SK-N-MC (cell line): ENCODE measurements around the gene FAAP20.

Experiments
- DNase-seq: peaks from one replicate; pipeline ENCODE4 v3.0.0-alpha.2; 2011; ENCODE audit warnings: low read depth, low spot score
- H3K27ac ChIP-seq: fragments of 200-600 bp; sonication (generic); 2 replicates; pipeline ENCODE4 v1.5.1; 2016; ENCODE audit warnings: mixed run types
- H3K36me3 ChIP-seq: fragments of 200-600 bp; sonication (generic); 2 replicates; pipeline ENCODE4 v1.6.1; 2017; ENCODE audit warnings: antibody characterized with exemption, low read length, mixed read lengths; ENCODE audit not compliant: insufficient read depth
- H3K4me3 ChIP-seq: fragments of 200-600 bp; sonication (generic); 2 replicates; pipeline ENCODE4 v1.5.1; 2016
- H3K9ac ChIP-seq: fragments of 200-600 bp; sonication (generic); 2 replicates; pipeline ENCODE4 v1.8.0; 2017; ENCODE audit warnings: mixed run types, mixed read lengths; ENCODE audit not compliant: insufficient read length
- H3K9me3 ChIP-seq: fragments of 200-600 bp; sonication (generic); 2 replicates; pipeline ENCODE4 v1.6.1; 2017; ENCODE audit warnings: low read depth, mild to moderate bottlenecking, antibody characterized with exemption, low read length, moderate library complexity, mixed read lengths
- EZH2 ChIP-seq: fragments of 200-600 bp; sonication (generic); IDR thresholded peaks from one replicate; pipeline ENCODE4 v1.6.1; 2017; ENCODE audit warnings: antibody characterized with exemption
- FOXP2 ChIP-seq: optimal IDR thresholded peaks from 2 replicates; pipeline ENCODE3; 2011; ENCODE audit warnings: mild to moderate bottlenecking, moderate library complexity; ENCODE audit not compliant: insufficient read depth; ENCODE audit errors: extremely low read length, control extremely low read depth
- POLR2AphosphoS5 ChIP-seq: IDR thresholded peaks from 2 replicates; pipeline ENCODE4 v1.6.1; 2012; ENCODE audit warnings: mild to moderate bottlenecking, low read depth, low read length, borderline replicate concordance

Gene FAAP20

DNA sequence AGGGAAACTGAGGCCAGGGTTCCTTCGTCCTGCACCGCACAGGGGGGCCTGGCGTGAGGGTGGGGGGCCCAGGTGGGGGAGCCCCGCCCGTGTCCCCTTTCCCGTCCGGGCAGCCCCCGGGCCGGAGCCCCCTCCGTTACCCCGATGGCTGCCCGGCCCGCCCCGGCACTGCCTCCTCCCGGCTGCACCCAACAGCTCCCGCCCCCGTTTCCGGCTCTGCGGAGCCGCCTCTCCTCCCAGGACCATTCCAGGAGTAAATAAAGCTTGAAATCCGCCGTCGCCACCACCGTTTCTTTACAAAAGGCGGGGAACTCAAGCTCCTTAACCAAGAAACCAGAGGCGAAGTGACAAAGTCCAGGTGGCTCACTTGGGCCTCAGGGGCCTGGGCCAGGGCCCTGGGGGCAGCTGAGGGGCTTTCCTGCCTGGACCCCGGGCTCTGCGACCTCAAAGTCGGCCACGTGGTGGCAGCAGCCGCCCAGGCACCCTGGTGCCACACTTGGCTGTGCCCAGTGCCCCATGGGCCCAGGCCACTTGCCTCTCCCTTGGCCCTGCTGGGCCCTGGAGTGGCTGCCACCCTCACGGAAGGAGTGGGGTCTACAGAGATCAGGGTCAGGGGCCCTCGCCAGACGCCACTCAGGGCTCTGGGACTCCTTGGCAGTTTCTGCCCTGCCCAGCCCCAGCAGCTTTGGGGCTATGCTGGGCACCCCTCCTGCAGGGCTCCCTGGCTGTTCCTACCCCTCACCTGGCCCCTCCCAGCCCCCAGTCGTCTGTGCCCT, 514 bp upstream of the FAAP20 start:
- peak overlapping the region; percentile 88 for H3K4me3 ChIP-seq
- TF ChIP-seq FOXP2 = no peak
- peak; percentile 55; the same call in 1 of the 2 replicates for TF ChIP-seq POLR2AphosphoS5
- no peaks in the 10 kb centered on the region for H3K36me3 ChIP-seq
- peak overlapping the region; percentile 63 for H3K9ac ChIP-seq
- H3K9me3 ChIP-seq = no peaks in the 10 kb centered on the region
- H3K27ac ChIP-seq = peak overlapping the region; percentile 75
- no peak for DNase-seq

DNA sequence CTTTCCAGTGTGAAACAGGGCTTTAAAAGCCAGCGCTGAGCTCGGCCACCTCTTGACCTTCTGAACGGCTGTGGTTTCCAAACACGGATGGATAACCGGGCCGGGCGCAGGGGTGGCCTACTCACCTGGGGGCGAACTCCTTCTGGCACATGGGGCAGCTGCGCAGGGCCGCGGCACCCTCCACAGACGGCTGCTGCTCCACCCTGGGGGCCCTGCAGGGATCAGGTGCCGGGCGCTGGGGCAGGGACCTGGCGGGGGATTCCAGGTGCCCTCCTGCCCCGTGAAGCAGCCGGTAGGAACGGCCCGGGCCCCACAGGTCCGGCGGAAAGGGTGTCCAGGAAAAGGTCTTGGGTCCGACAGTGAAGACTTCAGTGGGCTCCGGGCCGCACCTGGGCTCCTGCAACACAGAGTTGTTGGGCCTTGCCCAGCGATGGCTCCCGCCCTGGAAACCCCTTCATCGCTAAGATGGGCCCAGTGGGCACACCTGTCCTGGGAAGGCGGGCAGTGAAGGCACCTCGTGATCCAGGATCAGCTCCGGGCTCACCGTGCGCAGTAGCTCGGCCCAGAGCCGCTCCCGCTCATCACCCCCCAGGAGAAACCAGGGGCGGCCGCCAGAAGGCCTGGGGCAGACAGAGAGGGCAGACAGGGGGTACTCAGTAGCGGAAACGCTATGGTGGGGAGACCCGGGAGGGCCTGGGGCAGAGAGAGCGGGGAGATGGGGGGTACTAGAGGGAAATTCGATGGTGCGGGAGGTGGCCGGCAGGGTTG, 874 bp downstream of the FAAP20 start:
- DNase-seq = no peak
- Histone ChIP-seq H3K27ac (no peak overlapping the region), H3K36me3 (no peaks in the 10 kb centered on the region), H3K9me3 (no peaks in the 10 kb centered on the region), H3K9ac (peak overlapping the region; percentile 65), H3K4me3 (peak overlapping the region; percentile 74)
- TF ChIP-seq POLR2AphosphoS5 = no peak
- no peak for TF ChIP-seq EZH2
- no peak for TF ChIP-seq FOXP2

DNA sequence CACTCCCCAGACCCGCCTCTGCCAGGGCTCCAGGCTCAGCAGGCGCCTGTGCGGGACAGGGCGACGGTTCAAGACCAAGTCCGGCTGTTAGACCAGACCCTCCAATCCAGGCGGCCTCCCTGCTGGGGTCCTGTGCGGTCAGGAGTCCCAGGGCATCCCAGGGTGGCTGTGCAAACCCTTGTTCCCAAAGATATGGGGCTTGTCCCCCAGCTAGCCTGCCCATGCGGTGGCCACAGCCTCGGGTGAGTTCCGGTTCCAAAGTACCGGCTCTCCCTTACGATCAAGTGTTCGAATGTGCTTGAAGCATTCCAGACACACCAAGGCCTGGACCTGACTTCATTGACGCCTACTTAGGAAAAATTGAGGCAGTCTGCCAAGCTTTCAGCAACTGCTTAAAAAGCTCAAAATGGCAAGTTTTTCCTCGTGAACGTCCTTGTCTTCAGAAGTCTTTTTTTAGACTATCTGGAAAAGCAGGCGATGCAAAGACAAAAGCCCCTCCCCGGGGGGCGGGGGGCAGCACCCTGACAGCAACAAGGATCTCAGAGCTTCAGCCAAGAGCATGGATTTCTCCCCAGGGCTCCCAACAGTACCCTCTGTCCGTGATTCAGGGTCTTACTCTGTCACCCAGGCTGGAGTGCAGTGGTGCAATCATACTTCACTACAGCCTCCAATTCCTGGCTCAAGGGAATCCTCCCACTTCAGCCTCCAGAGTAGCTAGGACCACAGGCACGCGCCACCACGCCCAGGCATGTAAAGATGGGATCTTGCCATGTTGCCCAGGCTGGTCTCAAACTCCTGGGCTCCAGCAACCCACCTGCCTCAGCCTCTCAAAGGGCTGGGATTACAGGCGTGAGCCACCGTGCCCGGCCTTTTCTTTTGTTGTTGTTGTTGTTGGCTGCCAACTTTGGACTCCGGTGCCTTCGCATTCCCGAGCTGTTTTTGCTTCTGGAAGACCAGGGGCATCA, 2.3 kb downstream of the FAAP20 start:
- H3K4me3 ChIP-seq = peak overlapping the region; percentile 74
- H3K9ac ChIP-seq = no peak overlapping the region
- H3K9me3 ChIP-seq = no peaks in the 10 kb centered on the region
- no peak for DNase-seq
- H3K27ac ChIP-seq = peak overlapping the region; percentile 86
- TF ChIP-seq POLR2AphosphoS5 = no peak
- no peak for TF ChIP-seq FOXP2
- no peak for TF ChIP-seq EZH2
- H3K36me3 ChIP-seq = no peaks in the 10 kb centered on the region

DNA sequence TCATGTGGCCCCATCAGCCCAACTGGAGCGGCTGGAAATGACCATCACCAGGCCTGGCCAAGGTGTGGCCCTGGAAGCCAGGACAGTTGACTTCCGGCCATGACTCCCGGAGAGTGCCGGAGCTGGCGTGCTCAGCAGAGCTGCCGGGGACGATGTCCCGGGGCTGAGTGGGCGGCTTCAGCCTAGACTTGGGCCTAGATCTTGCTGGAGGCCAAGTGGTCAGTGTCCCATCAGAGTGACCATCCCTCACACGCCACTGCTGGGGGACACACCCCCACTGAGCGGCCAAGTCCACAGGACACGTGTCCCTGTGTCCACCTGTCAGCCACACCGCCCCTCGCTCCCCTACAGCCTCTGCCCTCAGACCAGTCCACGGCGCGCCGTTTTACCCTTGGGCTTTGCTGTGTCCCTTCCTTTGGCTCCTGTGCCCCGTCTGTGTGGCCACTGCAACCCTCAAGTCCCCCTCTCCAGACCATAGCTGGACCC, 4.0 kb downstream of the FAAP20 start:
- Histone ChIP-seq H3K4me3 (peak overlapping the region; percentile 90), H3K9ac (no peak overlapping the region), H3K27ac (no peak overlapping the region; the same call in 1 of the 2 replicates), H3K9me3 (no peaks in the 10 kb centered on the region), H3K36me3 (no peaks in the 10 kb centered on the region)
- DNase-seq = no peak
- TF ChIP-seq POLR2AphosphoS5 (no peak), EZH2 (no peak), FOXP2 (no peak)

DNA sequence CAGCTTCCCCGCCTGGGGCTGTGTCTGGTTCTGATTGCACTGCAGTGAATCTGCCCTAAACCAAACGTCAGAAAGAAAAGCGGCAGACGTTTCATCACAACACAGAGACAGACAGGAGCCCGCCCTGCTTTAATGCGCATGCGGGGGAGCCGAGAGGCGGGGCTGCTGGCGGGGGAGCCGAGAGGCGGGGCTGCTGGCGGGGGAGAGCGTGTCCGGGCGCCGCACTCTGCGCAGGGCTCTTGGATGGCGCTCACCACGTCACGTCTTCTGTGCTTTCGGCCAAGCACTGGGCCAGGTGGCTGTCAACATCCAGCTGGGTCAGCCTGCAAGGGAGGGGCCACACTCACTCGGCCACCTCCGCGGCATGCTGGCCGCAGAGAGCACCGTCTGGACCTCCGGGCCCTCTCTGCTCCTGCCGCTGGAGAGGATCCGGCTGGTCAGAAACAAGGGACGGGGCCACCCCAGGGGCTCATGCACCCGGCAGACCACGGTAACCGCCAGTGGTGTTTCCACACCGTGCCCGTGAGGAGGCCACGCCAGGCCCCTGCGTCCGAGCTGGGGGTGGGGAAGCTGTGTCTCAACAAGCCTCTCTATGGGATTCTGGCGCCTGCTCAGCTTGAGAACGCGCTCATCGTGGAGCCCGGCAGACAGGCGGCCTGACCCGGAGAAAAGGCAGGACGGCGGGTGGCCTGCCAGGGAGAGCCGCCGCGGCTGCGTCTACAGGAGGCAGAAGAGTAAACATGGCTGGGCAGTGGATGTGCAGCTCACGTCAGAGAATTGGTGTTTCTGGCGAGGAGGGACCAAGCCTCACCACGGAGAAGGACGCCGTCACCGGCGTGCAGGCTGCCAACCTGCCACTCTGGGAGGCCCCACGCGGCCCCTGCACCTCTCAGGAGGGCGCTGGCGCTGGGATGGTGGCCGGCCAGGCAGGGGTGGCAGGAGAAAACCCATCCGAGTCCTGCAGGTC, 4.8 kb downstream of the FAAP20 start:
- Histone ChIP-seq H3K9ac (peak overlapping the region; percentile 74), H3K27ac (peak overlapping the region; percentile 91)
- no peak for DNase-seq

DNA sequence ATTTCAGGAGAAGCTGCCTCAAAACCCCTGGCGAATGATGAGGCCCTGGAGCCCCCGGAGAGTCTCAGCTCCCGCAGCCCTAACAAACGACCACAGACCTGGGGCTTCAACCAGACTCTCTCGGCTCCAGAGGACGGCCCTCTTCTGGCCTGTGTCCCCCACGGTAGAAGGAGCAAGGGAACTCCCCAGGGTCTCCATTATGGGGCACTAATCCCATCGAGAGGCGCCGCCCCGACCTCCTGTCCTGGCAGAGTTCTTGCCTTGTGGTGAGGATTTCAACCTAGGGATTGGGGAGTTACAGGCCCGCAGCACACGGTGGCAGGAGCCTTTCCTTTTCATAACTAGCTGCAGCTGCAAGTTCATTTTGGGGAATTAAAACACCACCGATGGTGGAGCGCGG, 6.2 kb downstream of the FAAP20 start:
- H3K36me3 ChIP-seq = no peaks in the 10 kb centered on the region
- H3K27ac ChIP-seq = peak overlapping the region; percentile 19; the same call in 1 of the 2 replicates
- no peak for DNase-seq
- no peak for TF ChIP-seq FOXP2
- TF ChIP-seq EZH2 = no peak
- TF ChIP-seq POLR2AphosphoS5 = no peak
- H3K9ac ChIP-seq = no peak overlapping the region
- no peak overlapping the region for H3K4me3 ChIP-seq
- H3K9me3 ChIP-seq = no peaks in the 10 kb centered on the region

More for the DNA sequence above, 4.8 kb downstream of the FAAP20 start:
- peak overlapping the region; percentile 90 for H3K4me3 ChIP-seq
- H3K36me3 ChIP-seq = no peaks in the 10 kb centered on the region
- no peaks in the 10 kb centered on the region for H3K9me3 ChIP-seq
- peak; percentile 88 for TF ChIP-seq POLR2AphosphoS5
- TF ChIP-seq FOXP2 = no peak

DNA sequence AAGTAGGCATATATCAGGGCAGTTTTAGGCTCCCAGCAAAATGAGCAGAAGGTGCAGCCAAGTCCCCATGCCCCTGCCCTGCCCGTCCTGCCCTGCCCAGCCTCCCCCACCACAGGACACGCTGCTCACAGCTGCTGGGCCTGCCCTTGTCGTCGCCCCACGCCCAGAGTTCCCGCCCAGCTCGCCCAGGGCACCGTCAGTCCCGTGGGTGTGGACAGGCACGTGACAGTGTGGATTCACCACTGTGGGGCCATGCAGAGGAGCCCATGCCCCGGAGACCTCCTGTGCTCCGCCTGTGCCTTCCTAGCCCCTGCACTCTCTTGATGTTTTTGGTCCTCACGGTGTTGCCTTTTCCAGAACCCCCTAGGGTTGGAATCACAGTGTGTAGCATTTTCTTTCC, 7.0 kb downstream of the FAAP20 start:
- no peak for TF ChIP-seq FOXP2
- no peak for TF ChIP-seq EZH2
- TF ChIP-seq POLR2AphosphoS5 = no peak
- H3K36me3 ChIP-seq = no peaks in the 10 kb centered on the region
- no peaks in the 10 kb centered on the region for H3K9me3 ChIP-seq
- no peak for DNase-seq
- no peak overlapping the region for H3K27ac ChIP-seq
- no peak overlapping the region for H3K9ac ChIP-seq
- H3K4me3 ChIP-seq = no peak overlapping the region
